ENCODE results near the gene TAPBPL. TPM values are rescaled to one million over a fixed set of nuclear protein-coding genes. Genes with fewer than 3 reads are reported as not detected.

Gene TAPBPL
- total and polyA plus RNA-seq, 2 of the 13 experiments (the other 11 are each of a cell fraction or from before 2014, with no cell fraction given), result 10.0 to 14.5 TPM

DNA sequence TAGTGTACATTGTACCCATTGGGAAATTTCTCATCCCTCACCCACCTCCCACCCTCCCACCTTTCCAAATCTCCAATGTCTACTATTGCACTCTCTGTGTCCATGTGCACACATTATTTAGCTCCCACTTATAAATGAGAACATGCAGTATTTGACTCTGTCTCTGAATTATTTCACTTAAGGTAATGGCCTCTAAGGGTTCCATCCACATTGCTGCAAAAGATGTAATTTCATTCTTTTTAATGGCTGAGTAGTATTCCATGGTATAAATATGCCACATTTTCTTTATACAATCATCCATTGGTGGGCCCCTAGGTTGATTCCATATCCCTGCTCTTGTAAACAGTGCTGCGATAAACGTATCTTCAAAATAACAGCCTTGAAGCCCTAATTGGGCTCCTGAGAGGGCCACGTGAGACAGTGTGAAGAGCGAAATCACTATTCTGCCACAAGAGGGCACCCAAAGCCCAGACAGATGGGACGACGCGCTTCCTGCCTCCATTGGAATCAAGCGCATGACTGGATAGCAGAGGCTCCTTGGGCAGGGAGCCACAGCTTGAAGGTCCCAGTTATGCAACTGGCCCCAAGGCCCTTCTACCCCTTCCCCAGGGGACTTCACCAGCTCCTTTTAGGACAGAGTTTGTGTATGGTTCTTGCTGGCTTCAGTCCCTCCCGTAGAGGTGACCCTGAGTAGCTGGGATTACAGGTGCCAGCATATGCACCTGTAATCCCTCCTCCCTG lies 28.4 kb upstream of the TAPBPL start (continued):
- no peak for TF ChIP-seq KDM6A (CRISPR knock-in tag; IDR thresholded peaks at IDR 0.05; ENCODE audit: low read depth)
- TF ChIP-seq U2AF1 (optimal IDR thresholded peaks at IDR 0.05; ENCODE audit: low read depth, low read length), result no peak
- TF ChIP-seq ZNF549 (CRISPR knock-in tag; IDR thresholded peaks at IDR 0.05), result no peak
- TF ChIP-seq, protein P1, sequence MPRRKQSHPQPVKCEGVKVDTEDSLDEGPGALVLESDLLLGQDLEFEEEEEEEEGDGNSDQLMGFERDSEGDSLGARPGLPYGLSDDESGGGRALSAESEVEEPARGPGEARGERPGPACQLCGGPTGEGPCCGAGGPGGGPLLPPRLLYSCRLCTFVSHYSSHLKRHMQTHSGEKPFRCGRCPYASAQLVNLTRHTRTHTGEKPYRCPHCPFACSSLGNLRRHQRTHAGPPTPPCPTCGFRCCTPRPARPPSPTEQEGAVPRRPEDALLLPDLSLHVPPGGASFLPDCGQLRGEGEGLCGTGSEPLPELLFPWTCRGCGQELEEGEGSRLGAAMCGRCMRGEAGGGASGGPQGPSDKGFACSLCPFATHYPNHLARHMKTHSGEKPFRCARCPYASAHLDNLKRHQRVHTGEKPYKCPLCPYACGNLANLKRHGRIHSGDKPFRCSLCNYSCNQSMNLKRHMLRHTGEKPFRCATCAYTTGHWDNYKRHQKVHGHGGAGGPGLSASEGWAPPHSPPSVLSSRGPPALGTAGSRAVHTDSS (CRISPR knock-in tag; conservative IDR thresholded peaks at IDR 0.05), result no peak
- no peak for TF ChIP-seq MYNN (CRISPR knock-in tag; IDR thresholded peaks at IDR 0.05; ENCODE audit: low read depth)
- no peak for TF ChIP-seq SP5 (CRISPR knock-in tag; IDR thresholded peaks at IDR 0.05; ENCODE audit: borderline replicate concordance, low read depth)
- no peak for TF ChIP-seq MAFF (IDR thresholded peaks at IDR 0.05; ENCODE audit: low read depth, low read length)
- no peak for TF ChIP-seq ZNF766 (CRISPR knock-in tag; IDR thresholded peaks at IDR 0.05; ENCODE audit: borderline replicate concordance)
- TF ChIP-seq, protein P2, sequence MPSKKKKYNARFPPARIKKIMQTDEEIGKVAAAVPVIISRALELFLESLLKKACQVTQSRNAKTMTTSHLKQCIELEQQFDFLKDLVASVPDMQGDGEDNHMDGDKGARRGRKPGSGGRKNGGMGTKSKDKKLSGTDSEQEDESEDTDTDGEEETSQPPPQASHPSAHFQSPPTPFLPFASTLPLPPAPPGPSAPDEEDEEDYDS (CRISPR knock-in tag; IDR thresholded peaks at IDR 0.05), result 0 out of 2 replicates have a peak, but pooled peaks have one; percentile 11
- no peak for TF ChIP-seq AGO1 (IDR thresholded peaks at IDR 0.05; ENCODE audit: low read depth, low read length, poor library complexity, severe bottlenecking)
- 0 out of 2 replicates have a peak, but pooled peaks have one; percentile 20 for TF ChIP-seq MED1 (CRISPR knock-in tag; IDR thresholded peaks at IDR 0.05)
- TF ChIP-seq FOSL1 (CRISPR knock-in tag; IDR thresholded peaks at IDR 0.05; ENCODE audit: borderline replicate concordance), result no peak
- TF ChIP-seq MTA3 (CRISPR knock-in tag; IDR thresholded peaks at IDR 0.05), result no peak
- TF ChIP-seq, protein P3, sequence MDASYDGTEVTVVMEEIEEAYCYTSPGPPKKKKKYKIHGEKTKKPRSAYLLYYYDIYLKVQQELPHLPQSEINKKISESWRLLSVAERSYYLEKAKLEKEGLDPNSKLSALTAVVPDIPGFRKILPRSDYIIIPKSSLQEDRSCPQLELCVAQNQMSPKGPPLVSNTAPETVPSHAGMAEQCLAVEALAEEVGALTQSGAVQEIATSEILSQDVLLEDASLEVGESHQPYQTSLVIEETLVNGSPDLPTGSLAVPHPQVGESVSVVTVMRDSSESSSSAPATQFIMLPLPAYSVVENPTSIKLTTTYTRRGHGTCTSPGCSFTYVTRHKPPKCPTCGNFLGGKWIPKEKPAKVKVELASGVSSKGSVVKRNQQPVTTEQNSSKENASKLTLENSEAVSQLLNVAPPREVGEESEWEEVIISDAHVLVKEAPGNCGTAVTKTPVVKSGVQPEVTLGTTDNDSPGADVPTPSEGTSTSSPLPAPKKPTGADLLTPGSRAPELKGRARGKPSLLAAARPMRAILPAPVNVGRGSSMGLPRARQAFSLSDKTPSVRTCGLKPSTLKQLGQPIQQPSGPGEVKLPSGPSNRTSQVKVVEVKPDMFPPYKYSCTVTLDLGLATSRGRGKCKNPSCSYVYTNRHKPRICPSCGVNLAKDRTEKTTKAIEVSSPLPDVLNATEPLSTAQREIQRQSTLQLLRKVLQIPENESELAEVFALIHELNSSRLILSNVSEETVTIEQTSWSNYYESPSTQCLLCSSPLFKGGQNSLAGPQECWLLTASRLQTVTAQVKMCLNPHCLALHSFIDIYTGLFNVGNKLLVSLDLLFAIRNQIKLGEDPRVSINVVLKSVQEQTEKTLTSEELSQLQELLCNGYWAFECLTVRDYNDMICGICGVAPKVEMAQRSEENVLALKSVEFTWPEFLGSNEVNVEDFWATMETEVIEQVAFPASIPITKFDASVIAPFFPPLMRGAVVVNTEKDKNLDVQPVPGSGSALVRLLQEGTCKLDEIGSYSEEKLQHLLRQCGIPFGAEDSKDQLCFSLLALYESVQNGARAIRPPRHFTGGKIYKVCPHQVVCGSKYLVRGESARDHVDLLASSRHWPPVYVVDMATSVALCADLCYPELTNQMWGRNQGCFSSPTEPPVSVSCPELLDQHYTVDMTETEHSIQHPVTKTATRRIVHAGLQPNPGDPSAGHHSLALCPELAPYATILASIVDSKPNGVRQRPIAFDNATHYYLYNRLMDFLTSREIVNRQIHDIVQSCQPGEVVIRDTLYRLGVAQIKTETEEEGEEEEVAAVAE (CRISPR knock-in tag; IDR thresholded peaks at IDR 0.05; ENCODE audit: borderline replicate concordance), result 0 out of 2 replicates have a peak, but pooled peaks have one; percentile 48
- TF ChIP-seq ZSCAN30 (CRISPR knock-in tag; IDR thresholded peaks at IDR 0.05), result no peak
- TF ChIP-seq, protein P4, sequence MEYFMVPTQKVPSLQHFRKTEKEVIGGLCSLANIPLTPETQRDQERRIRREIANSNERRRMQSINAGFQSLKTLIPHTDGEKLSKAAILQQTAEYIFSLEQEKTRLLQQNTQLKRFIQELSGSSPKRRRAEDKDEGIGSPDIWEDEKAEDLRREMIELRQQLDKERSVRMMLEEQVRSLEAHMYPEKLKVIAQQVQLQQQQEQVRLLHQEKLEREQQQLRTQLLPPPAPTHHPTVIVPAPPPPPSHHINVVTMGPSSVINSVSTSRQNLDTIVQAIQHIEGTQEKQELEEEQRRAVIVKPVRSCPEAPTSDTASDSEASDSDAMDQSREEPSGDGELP (IDR thresholded peaks at IDR 0.05; ENCODE audit: borderline replicate concordance, low read depth), result no peak
- TF ChIP-seq ZFYVE20 (CRISPR knock-in tag; IDR thresholded peaks at IDR 0.05; ENCODE audit: borderline replicate concordance, low read depth), result no peak
- TF ChIP-seq NCOA2 (CRISPR knock-in tag; IDR thresholded peaks at IDR 0.05), result no peak
- TF ChIP-seq NFATC3 (CRISPR knock-in tag; IDR thresholded peaks at IDR 0.05), result no peak
- no peak for TF ChIP-seq ZNF234 (CRISPR knock-in tag; conservative IDR thresholded peaks at IDR 0.05)

Data from HepG2 (cell line).